ENCODE measurements around the gene TBC1D2B. TPM values are rescaled to one million over a fixed set of nuclear protein-coding genes. Genes with fewer than 3 reads are reported as not detected.
"Not testable (repeated sequence)": the region's sequence is repeated elsewhere in the genome, so short reads cannot be mapped to it uniquely, and the experiment has no call there.

Gene TBC1D2B
- total and polyA plus RNA-seq, 8 donors, result 9.3 to 61.7 (median 38.8) TPM

- intact Hi-C loops (cut with DNase I; ENCODE audit: low total_unique reads), result no loop called here
- Histone ChIP-seq H3K4me3 (no peak overlapping the region), H3K27ac (peak overlapping the region in 1 of 5 donors; percentile 27), H3K36me3 (no peaks in the 10 kb centered on the region), H3K9me3 (no peaks in the 10 kb centered on the region), H3K27me3 (no peaks in the 10 kb centered on the region), H3K4me1 (peaks cover 6 to 24% (median 15%) of the 10 kb centered on the region in 4 donors)
- TF ChIP-seq CTCF (IDR thresholded peaks at IDR 0.05) (no peak), POLR2AphosphoS5 (IDR thresholded peaks at IDR 0.05) (no peak), POLR2A (IDR thresholded peaks at IDR 0.05) (no peak), EP300 (IDR thresholded peaks at IDR 0.05) (no peak)
- whole genome bisulfite sequencing, 5 donors, result 80 to 91% (median 86%) methylated on average over 14 to 26 of the region's 26 CpGs
- no peak for DNase-seq
These were observed 102.0 kb downstream of the TBC1D2B start for GRCh38 chr15:77975332-77976094.

DNA sequence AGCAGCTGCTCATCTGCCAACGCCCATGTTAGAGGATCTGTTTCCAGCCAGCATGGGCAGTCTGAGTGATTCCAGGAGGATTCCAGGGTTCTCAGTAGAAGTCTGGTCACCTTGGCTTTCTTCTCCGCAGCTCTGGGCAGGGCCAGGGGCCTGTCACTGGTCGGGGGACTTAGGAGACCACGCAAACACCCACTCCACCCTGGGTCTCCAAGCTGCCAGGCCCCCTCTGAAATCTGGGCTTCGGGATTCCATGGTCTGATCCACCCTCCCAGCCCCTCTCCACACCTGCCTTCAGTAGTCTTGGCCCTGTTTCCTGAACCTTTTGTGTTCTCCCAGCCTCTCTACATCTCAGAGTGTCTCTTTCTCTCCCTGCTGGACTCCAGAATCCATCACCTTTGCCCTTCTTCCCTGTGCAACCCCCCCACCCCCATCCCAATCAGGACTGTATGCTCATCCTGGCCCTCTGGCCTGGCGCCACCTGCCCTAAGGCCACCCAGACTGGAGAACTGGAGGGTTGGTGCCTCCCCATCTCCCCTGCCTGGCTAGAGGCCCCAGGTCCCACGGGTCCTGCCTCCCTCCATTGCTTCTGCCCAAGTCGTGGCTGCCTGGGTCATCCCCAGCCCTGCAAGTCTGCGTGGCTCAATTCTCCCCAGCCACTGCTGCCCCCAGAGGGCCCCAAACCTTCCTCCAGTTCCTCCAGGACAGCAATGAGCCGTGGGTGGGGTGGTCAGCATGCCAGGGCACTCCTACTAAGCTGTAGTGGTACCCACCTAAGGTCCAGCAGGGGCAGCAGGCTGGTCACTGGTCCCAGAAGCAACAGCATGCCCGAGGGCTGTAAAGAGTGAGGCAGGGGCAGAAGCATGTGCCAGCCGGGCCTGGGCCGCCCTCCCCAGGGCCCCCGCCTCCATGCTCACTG is 102.8 kb downstream of the TBC1D2B start:
- H3K4me3 ChIP-seq, result no peak overlapping the region
- H3K4me1 ChIP-seq, result peaks cover 6 to 24% (median 15%) of the 10 kb centered on the region in 4 donors
- TF ChIP-seq POLR2AphosphoS5 (IDR thresholded peaks at IDR 0.05) (no peak), CTCF (IDR thresholded peaks at IDR 0.05) (no peak), POLR2A (IDR thresholded peaks at IDR 0.05) (no peak), EP300 (IDR thresholded peaks at IDR 0.05) (no peak)
- no peaks in the 10 kb centered on the region for H3K36me3 ChIP-seq
- H3K27me3 ChIP-seq, result no peaks in the 10 kb centered on the region
- peak overlapping the region in 1 of 5 donors; percentile 27 for H3K27ac ChIP-seq
- no peak for DNase-seq
- 86 to 92% (median 88%) methylated on average over 9 to 14 of the region's 14 CpGs for WGBS, 5 donors
- H3K9me3 ChIP-seq, result no peaks in the 10 kb centered on the region
- intact Hi-C loops (cut with DNase I; ENCODE audit: low total_unique reads), result no loop called here

DNA sequence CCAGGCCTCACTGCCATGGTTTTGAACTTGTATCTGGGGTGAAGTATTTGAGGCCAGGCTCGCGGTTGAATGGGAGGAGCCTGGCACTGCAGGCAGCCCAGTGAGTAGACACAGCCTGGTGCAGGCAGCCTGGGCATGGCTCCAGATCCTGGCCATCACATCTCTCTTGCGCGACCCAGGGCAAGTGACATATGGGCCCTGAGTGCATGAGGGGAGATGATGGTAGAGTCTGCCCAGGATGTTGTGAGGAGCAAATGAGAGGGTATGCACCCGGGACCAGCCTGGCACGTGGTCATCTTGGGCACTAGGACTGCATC is 103.5 kb downstream of the TBC1D2B start:
- WGBS, 5 donors, result 16 to 36% (median 19%) methylated on average over 2 to 6 of the region's 6 CpGs
- intact Hi-C loops (cut with DNase I; ENCODE audit: low total_unique reads), result no loop called here
- TF ChIP-seq CTCF (IDR thresholded peaks at IDR 0.05) (no peak), EP300 (IDR thresholded peaks at IDR 0.05) (no peak), POLR2AphosphoS5 (IDR thresholded peaks at IDR 0.05) (no peak), POLR2A (IDR thresholded peaks at IDR 0.05) (no peak)
- Histone ChIP-seq H3K36me3 (no peaks in the 10 kb centered on the region), H3K4me1 (peaks cover 6 to 24% (median 15%) of the 10 kb centered on the region in 4 donors), H3K4me3 (no peak overlapping the region), H3K27me3 (no peaks in the 10 kb centered on the region), H3K27ac (peak overlapping the region in 1 of 5 donors; percentile 27), H3K9me3 (no peaks in the 10 kb centered on the region)
- DNase-seq, result peak; percentile 69 to 77

DNA sequence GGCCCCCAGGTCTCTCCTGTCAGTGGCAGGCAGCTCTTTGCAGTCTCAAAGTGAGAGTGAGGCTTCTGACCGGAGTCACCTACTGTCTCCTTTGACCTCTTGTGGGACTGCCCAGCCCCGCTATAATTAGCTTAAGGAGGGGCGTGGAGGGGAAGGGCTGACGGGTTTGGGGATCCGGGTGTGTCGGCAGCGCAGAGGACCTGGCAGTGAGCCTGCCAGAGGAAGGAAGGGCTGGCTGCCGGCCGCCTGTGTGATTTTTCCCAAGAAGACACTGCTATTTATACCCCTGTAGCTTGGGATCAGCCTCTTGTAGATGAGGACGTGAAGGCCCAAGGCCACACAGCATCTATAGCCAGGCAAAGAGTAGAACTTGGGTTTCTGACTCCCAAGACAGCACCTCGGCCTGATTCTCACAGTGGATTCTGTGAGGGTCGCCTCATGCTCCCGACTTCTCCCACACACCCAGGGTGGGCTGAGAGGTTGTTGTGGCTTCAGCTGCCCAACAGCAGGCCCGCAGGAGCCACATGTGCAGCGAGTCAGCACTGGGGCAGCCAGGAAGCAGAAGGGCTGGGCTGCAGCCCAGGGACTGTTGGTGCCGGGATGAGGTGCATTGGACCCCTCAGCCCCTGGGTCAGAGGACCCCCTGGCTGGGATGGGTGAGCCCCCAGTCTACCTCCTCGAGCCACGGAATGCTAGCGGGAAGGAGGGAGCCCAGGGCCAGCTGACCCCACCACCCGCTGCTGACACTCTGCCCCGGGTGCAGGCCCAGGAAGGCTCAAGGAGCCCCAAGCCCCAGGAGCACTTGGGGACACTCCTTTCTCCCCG is 104.0 kb downstream of the TBC1D2B start:
- DNase-seq; intact Hi-C loops (cut with DNase I; ENCODE audit: low total_unique reads); H3K27me3 ChIP-seq; H3K36me3 ChIP-seq; H3K9me3 ChIP-seq; H3K4me3 ChIP-seq: not testable (repeated sequence)
- Histone ChIP-seq H3K4me1 (peaks cover 6 to 24% (median 15%) of the 10 kb centered on the region in 4 donors), H3K27ac (peak overlapping the region in 1 of 5 donors; percentile 27)
- 37 to 57% (median 39%) methylated on average over 1 to 9 of the region's 22 CpGs; no CpG with 5 or more reads in 1 of the 5 donors for WGBS, 5 donors

DNA sequence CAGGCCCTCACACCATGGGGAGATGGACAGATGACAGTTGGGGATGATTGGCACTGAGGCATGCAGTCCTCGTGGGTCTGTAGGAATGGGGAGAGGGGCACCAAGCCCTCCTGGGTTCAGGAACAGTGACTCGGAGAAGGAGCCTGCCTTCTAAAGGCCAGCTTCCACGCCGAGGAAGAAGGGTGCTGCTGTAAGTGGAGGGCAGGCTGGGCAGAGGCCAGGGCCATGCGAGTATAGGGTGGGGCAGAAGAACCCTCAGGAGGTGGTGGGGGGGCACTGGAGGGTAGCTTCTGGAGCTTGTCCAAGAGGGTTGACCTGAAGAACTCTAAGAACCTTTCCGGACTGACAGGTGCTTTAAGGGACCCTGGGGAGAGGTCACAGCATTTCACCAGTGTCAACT is 104.8 kb downstream of the TBC1D2B start:
- DNase-seq; intact Hi-C loops (cut with DNase I; ENCODE audit: low total_unique reads); H3K27me3 ChIP-seq; H3K36me3 ChIP-seq; H3K27ac ChIP-seq; H3K9me3 ChIP-seq; H3K4me3 ChIP-seq: not testable (repeated sequence)
- WGBS, 5 donors, result 52 to 84% (median 65%) methylated on average over 5 of the region's 6 CpGs
- H3K4me1 ChIP-seq, result peaks cover 6 to 24% (median 15%) of the 10 kb centered on the region in 4 donors

DNA sequence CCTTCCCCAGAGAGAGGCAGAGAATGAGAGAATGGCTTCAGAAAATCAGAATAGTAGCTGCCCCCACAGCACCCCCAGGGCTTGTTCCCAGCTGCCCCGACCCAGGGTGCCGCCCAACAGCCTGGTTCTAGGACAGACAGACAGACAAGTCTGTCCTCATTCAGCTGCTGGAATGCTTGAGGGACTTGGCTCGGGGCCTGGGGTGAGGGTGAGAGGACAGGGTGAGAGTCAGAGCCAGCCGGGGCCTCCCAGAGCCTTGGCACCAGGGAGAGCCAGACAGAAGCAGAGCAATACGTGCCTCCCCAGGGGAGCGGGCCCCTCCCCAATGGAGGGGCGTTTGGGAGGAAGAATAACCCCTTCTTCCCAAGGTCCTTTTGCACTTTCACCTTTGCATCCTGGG is 105.6 kb downstream of the TBC1D2B start:
- H3K36me3 ChIP-seq; H3K9me3 ChIP-seq; H3K4me3 ChIP-seq; intact Hi-C loops (cut with DNase I; ENCODE audit: low total_unique reads); H3K27ac ChIP-seq; H3K27me3 ChIP-seq; DNase-seq: not testable (repeated sequence)
- H3K4me1 ChIP-seq, result peaks cover 6 to 24% (median 15%) of the 10 kb centered on the region in 4 donors
- WGBS, 5 donors, result 67 to 81% (median 70%) methylated on average over 5 to 7 of the region's 7 CpGs

DNA sequence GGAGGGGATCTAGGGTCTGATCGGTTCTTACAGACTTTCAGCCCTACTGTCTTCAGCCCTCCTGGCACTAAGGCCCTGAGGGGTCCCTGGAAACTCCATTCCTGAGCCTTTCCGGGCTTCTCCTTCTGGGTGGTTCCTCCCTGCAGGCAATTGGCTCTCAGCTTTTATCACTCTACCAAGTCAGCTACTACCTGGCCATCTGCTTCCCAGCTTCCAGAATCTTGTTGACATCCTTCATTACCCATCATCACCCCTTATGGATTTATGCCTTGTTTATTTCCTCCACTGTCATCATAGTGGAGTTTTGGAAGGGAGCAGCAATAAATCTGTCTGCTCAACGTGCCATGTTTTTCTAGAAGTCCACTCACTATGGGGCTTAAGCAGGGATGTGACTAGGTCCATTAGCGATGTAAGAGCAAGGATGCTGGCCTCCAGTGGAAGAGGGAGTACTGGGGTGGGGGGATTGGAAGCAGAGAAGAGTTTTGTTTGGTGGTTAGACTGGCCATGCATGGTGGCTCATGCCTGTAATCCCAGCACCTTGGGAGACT is 106.6 kb downstream of the TBC1D2B start:
- DNase-seq; intact Hi-C loops (cut with DNase I; ENCODE audit: low total_unique reads); H3K4me3 ChIP-seq; H3K36me3 ChIP-seq; H3K27me3 ChIP-seq; H3K27ac ChIP-seq; H3K9me3 ChIP-seq: not testable (repeated sequence)
- H3K4me1 ChIP-seq, result peaks cover 6 to 23% (median 15%) of the 10 kb centered on the region in 4 donors
- WGBS, 5 donors, result 73 to 91% (median 83%) methylated on average over 3 of the region's 4 CpGs

All from stomach (tissue), 9 donors.